Ovary (tissue), 3 donors: ENCODE results near the gene DOCK1.

Source experiments
- EP300 ChIP-seq: sonication (generic); formaldehyde crosslinking; IDR thresholded peaks from one replicate; pipeline ENCODE4 v1.6.1; 2017; ENCODE audit warnings: antibody characterized with exemption
- TF ChIP-seq, protein P1 (sequence below), 3 donors: fragments of 450-650 bp in 2 of 3; fragments of 200-600 bp in 1 of 3; IDR thresholded peaks; one replicate each; pipeline versions ENCODE4 v1.5.1 to v1.8.0; 2016 to 2022; ENCODE audit warnings: antibody characterized with exemption in 3 of 3, mild to moderate bottlenecking in 1 of 3
- donor health status: DM: no; HTN: no; CAD: no.

- TF ChIP-seq, protein P1, sequence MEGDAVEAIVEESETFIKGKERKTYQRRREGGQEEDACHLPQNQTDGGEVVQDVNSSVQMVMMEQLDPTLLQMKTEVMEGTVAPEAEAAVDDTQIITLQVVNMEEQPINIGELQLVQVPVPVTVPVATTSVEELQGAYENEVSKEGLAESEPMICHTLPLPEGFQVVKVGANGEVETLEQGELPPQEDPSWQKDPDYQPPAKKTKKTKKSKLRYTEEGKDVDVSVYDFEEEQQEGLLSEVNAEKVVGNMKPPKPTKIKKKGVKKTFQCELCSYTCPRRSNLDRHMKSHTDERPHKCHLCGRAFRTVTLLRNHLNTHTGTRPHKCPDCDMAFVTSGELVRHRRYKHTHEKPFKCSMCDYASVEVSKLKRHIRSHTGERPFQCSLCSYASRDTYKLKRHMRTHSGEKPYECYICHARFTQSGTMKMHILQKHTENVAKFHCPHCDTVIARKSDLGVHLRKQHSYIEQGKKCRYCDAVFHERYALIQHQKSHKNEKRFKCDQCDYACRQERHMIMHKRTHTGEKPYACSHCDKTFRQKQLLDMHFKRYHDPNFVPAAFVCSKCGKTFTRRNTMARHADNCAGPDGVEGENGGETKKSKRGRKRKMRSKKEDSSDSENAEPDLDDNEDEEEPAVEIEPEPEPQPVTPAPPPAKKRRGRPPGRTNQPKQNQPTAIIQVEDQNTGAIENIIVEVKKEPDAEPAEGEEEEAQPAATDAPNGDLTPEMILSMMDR (IDR thresholded peaks at IDR 0.05) = no peak
- TF ChIP-seq EP300 = no peak
These were observed 177.4 kb downstream of the DOCK1 start for GRCh38 chr10:127082651-127083050.
